Measurements from ENCODE around the gene PDGFC.

- TF ChIP-seq EZH2 (IDR thresholded peaks at IDR 0.05) = no peak
- TF ChIP-seq POLR2AphosphoS5 (IDR thresholded peaks at IDR 0.05; ENCODE audit: borderline replicate concordance, low read depth, low read length) = no peak; the same call in 1 of the 2 replicates
- TF ChIP-seq FOXP2 (optimal IDR thresholded peaks at IDR 0.05; ENCODE audit: control extremely low read depth, extremely low read length, insufficient read depth) = no peak
These were observed 200.3 kb downstream of the PDGFC start for GRCh38 chr4:156771171-156771837.
